Measurements from ENCODE around the gene PTBP3. TPM values are rescaled to one million over a fixed set of nuclear protein-coding genes. Genes with fewer than 3 reads are reported as not detected.
A peak's percentile ranks its signal among the peaks of the same experiment; 100 is the strongest.

The PTBP3 gene
- total RNA-seq, 1 experiment from 2014 or later = 172 TPM

DNA sequence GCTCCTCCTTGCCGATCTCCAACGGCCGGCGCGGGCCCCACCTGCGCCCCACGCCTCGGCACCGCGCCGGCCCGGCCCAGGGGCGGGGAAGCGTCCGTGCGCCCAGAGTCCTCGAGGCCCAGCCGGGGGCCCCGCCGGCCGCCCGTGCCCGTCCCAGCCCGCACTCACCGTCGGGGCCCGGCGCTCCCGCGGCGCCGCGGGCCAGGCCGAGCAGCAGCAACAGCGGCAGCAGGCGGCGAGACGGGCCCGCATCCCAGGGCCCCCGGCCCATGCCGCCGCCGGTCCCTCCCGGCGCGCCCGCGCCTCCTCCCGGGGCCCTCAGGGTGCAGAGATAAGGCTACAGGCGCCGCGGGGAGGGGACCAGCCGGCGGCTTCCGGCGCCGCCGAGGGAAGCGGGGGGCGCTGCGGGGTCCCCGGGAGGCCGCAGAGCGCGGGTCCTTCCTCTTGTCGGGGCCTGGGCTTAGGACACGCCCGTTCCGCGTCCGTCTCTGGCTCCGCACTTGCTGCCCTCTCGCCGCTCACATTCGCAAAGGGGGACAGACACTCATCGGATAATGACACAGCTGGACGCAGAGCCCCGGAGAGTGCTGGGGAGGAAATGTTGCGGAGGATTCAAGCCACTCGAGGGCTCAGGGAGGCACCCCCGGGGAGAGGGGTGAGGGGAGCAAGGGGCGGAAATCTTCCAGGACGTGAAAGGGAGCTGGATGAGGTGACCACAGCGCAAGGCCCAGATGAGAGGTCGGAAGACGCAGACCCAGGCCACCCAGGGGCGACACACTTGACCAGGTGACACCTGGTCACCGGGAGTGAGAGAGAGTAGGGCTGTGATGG lies 158.2 kb downstream of the PTBP3 start, which contains the start of gene SUSD1:
SUSD1 (minus strand) TSS at position 333 of the 831 bp plus-strand sequence; CDS start at position 271, 62 bp downstream.
- intact Hi-C loops (cut with micrococcal nuclease; ENCODE audit: unreplicated experiment) = no loop called here
- Mint-ChIP-seq H3K27ac (ENCODE audit: unreplicated experiment) (peak within 1 kb of the TSS; percentile 92), H3K4me3 (ENCODE audit: unreplicated experiment) (peak within 1 kb of the TSS; percentile 88), H3K36me3 (ENCODE audit: insufficient read depth, unreplicated experiment) (peaks cover 14% of the 10 kb centered on the region), H3K9me3 (ENCODE audit: unreplicated experiment) (no peaks in the 10 kb centered on the region), H3K4me1 (ENCODE audit: low read depth, unreplicated experiment) (peaks cover 52% of the 10 kb centered on the region), H3K27me3 (ENCODE audit: insufficient read depth, unreplicated experiment) (no peaks in the 10 kb centered on the region)
- peaks cover 83% of the 10 kb centered on the region for H3K4me1 ChIP-seq
- BruUV-seq (replicated peaks) = no TSS peak
- no peaks in the 10 kb centered on the region for H3K27me3 ChIP-seq (replicated peaks; ENCODE audit: control insufficient read depth, insufficient read depth, low read length)
- POLR2A ChIA-PET = interaction anchor here (0.5 to 1.7 kb wide), 3 partner anchors 13 to 159 kb away, joined by 3 to 9 read pairs (median 3); partner anchors contain the start of gene PTBP3
- H3K36me3 ChIP-seq (ENCODE audit: control insufficient read depth, insufficient read depth, low read length) = no peaks in the 10 kb centered on the region; the same call in 1 of the 2 replicates
- DNase-seq = peak; percentile 68 to 73
- CTCF ChIA-PET = interaction anchor here (0.6 to 2.1 kb wide), 3 partner anchors 62 to 240 kb away, joined by 3 to 6 read pairs (median 3); no protein-coding TSS in a partner anchor
- TF ChIP-seq, protein P1, sequence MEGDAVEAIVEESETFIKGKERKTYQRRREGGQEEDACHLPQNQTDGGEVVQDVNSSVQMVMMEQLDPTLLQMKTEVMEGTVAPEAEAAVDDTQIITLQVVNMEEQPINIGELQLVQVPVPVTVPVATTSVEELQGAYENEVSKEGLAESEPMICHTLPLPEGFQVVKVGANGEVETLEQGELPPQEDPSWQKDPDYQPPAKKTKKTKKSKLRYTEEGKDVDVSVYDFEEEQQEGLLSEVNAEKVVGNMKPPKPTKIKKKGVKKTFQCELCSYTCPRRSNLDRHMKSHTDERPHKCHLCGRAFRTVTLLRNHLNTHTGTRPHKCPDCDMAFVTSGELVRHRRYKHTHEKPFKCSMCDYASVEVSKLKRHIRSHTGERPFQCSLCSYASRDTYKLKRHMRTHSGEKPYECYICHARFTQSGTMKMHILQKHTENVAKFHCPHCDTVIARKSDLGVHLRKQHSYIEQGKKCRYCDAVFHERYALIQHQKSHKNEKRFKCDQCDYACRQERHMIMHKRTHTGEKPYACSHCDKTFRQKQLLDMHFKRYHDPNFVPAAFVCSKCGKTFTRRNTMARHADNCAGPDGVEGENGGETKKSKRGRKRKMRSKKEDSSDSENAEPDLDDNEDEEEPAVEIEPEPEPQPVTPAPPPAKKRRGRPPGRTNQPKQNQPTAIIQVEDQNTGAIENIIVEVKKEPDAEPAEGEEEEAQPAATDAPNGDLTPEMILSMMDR (IDR thresholded peaks at IDR 0.05; ENCODE audit: insufficient read depth in 1 of 2, low read depth in 1 of 2, low read length in 1 of 2, severe bottlenecking in 1 of 2, unreplicated experiment in 1 of 2) = peak in 1 of 2 experiments; percentile 5
- no peaks in the 10 kb centered on the region for H3K9me3 ChIP-seq
- peak within 1 kb of the TSS; percentile 52 for H3K4me3 ChIP-seq (ENCODE audit: low read depth, low read length)

DNA sequence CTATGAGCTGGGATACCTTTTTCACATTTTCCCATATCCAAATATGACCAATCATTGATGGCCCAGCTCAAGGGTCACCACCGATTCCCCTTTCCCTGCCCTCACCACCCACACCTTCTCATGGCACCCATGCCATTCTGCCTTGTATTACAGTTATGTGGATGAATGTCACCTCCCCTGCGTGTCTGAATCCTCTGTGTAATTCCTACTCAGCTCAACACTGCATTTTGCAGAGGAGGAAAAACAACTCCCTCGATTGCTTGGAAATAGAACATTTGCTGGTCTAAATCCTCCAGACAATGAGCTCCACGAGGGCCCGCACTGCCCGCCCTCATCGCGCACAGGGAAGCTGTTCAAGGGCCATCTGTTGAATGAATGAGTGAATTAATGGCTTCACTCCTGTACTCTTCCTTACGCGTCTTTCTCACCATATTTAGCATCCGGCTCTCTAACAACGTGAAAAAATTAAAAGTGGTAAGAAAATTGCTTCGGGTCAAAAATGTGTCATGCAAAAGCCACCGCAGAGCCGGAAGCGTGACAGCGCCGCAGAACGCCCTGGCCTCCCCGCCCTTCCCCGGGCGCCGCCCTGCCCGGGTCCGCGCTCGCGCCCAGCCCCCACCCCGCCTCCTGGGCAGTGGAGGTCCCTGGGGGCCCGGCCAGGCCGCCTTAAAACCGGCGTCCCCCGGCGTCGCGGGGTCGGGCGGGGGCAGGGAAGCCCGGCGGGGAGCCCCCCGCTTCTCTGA lies 159.0 kb downstream of the PTBP3 start:
- H3K9me3 Mint-ChIP-seq (ENCODE audit: unreplicated experiment) = no peaks in the 10 kb centered on the region
- POLR2A ChIA-PET = interaction anchor here (0.5 to 1.7 kb wide), 2 partner anchors 50 to 159 kb away, joined by 3 to 9 read pairs; partner anchors contain the start of gene PTBP3
- intact Hi-C loops (cut with micrococcal nuclease; ENCODE audit: unreplicated experiment) = no loop called here

More for the DNA sequence above, 159.0 kb downstream of the PTBP3 start:
- Histone ChIP-seq H3K36me3 (ENCODE audit: control insufficient read depth, insufficient read depth, low read length) (no peaks in the 10 kb centered on the region; the same call in 1 of the 2 replicates), H3K9me3 (no peaks in the 10 kb centered on the region), H3K4me1 (peaks cover 83% of the 10 kb centered on the region), H3K4me3 (ENCODE audit: low read depth, low read length) (peak overlapping the region; percentile 52), H3K27me3 (replicated peaks; ENCODE audit: control insufficient read depth, insufficient read depth, low read length) (no peaks in the 10 kb centered on the region)
- Mint-ChIP-seq H3K4me3 (ENCODE audit: unreplicated experiment) (peak overlapping the region; percentile 88), H3K27me3 (ENCODE audit: insufficient read depth, unreplicated experiment) (no peaks in the 10 kb centered on the region), H3K4me1 (ENCODE audit: low read depth, unreplicated experiment) (peaks cover 59% of the 10 kb centered on the region), H3K36me3 (ENCODE audit: insufficient read depth, unreplicated experiment) (peaks cover 22% of the 10 kb centered on the region), H3K27ac (ENCODE audit: unreplicated experiment) (peak overlapping the region; percentile 74)
- TF ChIP-seq, protein P1 (IDR thresholded peaks at IDR 0.05; ENCODE audit: insufficient read depth in 1 of 2, low read depth in 1 of 2, low read length in 1 of 2, severe bottlenecking in 1 of 2, unreplicated experiment in 1 of 2) = no peak
- DNase-seq = peak; percentile 77 to 79
- BruUV-seq (replicated peaks) = no TSS peak
- CTCF ChIA-PET = interaction anchor here (0.6 to 1.1 kb wide), 3 partner anchors 61 to 240 kb away, joined by 3 read pairs; no protein-coding TSS in a partner anchor
